Measurements from ENCODE around the gene RALGAPA1.
"Not testable (repeated sequence)": the region's sequence is repeated elsewhere in the genome, so short reads cannot be mapped to it uniquely, and the experiment has no call there.

Gene RALGAPA1

GRCh38 chr14:35822501-35822900 is 13.4 kb upstream of the RALGAPA1 start:
- in situ Hi-C loops (cut with MboI; ENCODE audit: low sequenced_read_pairs): no loop called here

- in situ Hi-C loops (cut with MboI; ENCODE audit: low sequenced_read_pairs): no loop called here
Measured at GRCh38 chr14:35821564-35822411, 12.7 kb upstream of the RALGAPA1 start.

GRCh38 chr14:35819591-35820540 is 10.8 kb upstream of the RALGAPA1 start:
- in situ Hi-C loops (cut with MboI; ENCODE audit: low sequenced_read_pairs): no loop called here

- in situ Hi-C loops (cut with MboI; ENCODE audit: low sequenced_read_pairs): no loop called here
Measured at GRCh38 chr14:35818346-35819115, 9.4 kb upstream of the RALGAPA1 start.

- in situ Hi-C loops (cut with MboI; ENCODE audit: low sequenced_read_pairs): no loop called here
Measured at GRCh38 chr14:35814371-35815005, 5.4 kb upstream of the RALGAPA1 start.

GRCh38 chr14:35810963-35811362 is 1.9 kb upstream of the RALGAPA1 start:
- in situ Hi-C loops (cut with MboI; ENCODE audit: low sequenced_read_pairs): no loop called here

- in situ Hi-C loops (cut with MboI; ENCODE audit: low sequenced_read_pairs): no loop called here
Measured at GRCh38 chr14:35809597-35809996, 502 bp upstream of the RALGAPA1 start.

GRCh38 chr14:35808076-35808637 is 938 bp downstream of the RALGAPA1 start:
- in situ Hi-C loops (cut with MboI; ENCODE audit: low sequenced_read_pairs): no loop called here

GRCh38 chr14:35807131-35807961 is 1.7 kb downstream of the RALGAPA1 start:
- in situ Hi-C loops (cut with MboI; ENCODE audit: low sequenced_read_pairs): no loop called here

- in situ Hi-C loops (cut with MboI; ENCODE audit: low sequenced_read_pairs): no loop called here
Measured at GRCh38 chr14:35806006-35806907, 2.8 kb downstream of the RALGAPA1 start.

GRCh38 chr14:35797796-35798195 is 11.3 kb downstream of the RALGAPA1 start:
- in situ Hi-C loops (cut with MboI; ENCODE audit: low sequenced_read_pairs): no loop called here

GRCh38 chr14:35789651-35790050 is 19.4 kb downstream of the RALGAPA1 start:
- in situ Hi-C loops (cut with MboI; ENCODE audit: low sequenced_read_pairs): no loop called here

GRCh38 chr14:35786856-35787255 is 22.2 kb downstream of the RALGAPA1 start:
- in situ Hi-C loops (cut with MboI; ENCODE audit: low sequenced_read_pairs): no loop called here

GRCh38 chr14:35783699-35784098 is 25.4 kb downstream of the RALGAPA1 start:
- in situ Hi-C loops (cut with MboI; ENCODE audit: low sequenced_read_pairs): no loop called here

GRCh38 chr14:35779368-35779767 is 29.7 kb downstream of the RALGAPA1 start:
- in situ Hi-C loops (cut with MboI; ENCODE audit: low sequenced_read_pairs): no loop called here

GRCh38 chr14:35777550-35777949 is 31.5 kb downstream of the RALGAPA1 start:
- in situ Hi-C loops (cut with MboI; ENCODE audit: low sequenced_read_pairs): not testable (repeated sequence)

GRCh38 chr14:35776823-35777222 is 32.3 kb downstream of the RALGAPA1 start:
- in situ Hi-C loops (cut with MboI; ENCODE audit: low sequenced_read_pairs): no loop called here

GRCh38 chr14:35776085-35776484 is 33.0 kb downstream of the RALGAPA1 start:
- in situ Hi-C loops (cut with MboI; ENCODE audit: low sequenced_read_pairs): not testable (repeated sequence)
